ENCODE results near the gene PARD6G.

DNA sequence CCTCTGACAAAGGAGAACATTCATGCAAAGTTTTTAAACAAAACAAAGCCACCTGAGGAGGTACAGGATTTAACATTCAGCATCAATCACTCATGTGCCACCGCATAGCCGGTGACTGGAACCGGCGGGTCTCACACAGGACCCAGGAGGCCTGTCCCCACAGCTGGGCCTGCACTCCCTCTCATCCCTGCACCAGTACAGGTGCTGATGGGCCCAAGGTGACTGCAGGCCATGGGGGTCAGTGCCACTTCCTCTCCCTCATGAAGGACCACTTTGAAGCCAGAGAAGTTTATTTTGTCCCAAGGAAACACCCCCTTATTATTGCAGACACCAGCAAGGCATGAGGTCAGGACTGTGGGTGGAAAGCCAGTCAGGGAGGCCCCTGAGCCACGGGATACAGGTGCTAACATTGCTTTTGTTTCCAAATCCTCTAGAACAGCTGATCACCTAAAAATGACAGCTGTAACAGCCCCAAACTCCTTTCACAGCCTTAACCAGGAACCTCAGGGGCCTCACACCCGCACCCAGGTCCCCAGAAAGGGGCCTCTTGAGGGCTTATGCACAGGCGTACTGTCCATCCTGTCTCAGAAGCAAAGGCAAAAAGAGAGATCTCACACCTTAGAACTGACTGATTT, 14.0 kb downstream of the PARD6G start:
- TF ChIP-seq EP300 (IDR thresholded peaks at IDR 0.05; ENCODE audit: borderline replicate concordance in 1 of 2, low read depth in 1 of 2, low read length in 1 of 2) = no peak
- no peak for TF ChIP-seq SMC3 (IDR thresholded peaks at IDR 0.05; ENCODE audit: low read depth, low read length)
- no peak for TF ChIP-seq FOSL2 (IDR thresholded peaks at IDR 0.05; ENCODE audit: borderline replicate concordance, low read depth)
- no peak for TF ChIP-seq MXI1 (IDR thresholded peaks at IDR 0.05; ENCODE audit: low read depth, low read length)
- TF ChIP-seq, protein P1, sequence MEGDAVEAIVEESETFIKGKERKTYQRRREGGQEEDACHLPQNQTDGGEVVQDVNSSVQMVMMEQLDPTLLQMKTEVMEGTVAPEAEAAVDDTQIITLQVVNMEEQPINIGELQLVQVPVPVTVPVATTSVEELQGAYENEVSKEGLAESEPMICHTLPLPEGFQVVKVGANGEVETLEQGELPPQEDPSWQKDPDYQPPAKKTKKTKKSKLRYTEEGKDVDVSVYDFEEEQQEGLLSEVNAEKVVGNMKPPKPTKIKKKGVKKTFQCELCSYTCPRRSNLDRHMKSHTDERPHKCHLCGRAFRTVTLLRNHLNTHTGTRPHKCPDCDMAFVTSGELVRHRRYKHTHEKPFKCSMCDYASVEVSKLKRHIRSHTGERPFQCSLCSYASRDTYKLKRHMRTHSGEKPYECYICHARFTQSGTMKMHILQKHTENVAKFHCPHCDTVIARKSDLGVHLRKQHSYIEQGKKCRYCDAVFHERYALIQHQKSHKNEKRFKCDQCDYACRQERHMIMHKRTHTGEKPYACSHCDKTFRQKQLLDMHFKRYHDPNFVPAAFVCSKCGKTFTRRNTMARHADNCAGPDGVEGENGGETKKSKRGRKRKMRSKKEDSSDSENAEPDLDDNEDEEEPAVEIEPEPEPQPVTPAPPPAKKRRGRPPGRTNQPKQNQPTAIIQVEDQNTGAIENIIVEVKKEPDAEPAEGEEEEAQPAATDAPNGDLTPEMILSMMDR (IDR thresholded peaks at IDR 0.05) = no peak
- no peak for TF ChIP-seq POLR2AphosphoS5 (IDR thresholded peaks at IDR 0.05; ENCODE audit: low read depth, low read length)
- TF ChIP-seq, protein P2, sequence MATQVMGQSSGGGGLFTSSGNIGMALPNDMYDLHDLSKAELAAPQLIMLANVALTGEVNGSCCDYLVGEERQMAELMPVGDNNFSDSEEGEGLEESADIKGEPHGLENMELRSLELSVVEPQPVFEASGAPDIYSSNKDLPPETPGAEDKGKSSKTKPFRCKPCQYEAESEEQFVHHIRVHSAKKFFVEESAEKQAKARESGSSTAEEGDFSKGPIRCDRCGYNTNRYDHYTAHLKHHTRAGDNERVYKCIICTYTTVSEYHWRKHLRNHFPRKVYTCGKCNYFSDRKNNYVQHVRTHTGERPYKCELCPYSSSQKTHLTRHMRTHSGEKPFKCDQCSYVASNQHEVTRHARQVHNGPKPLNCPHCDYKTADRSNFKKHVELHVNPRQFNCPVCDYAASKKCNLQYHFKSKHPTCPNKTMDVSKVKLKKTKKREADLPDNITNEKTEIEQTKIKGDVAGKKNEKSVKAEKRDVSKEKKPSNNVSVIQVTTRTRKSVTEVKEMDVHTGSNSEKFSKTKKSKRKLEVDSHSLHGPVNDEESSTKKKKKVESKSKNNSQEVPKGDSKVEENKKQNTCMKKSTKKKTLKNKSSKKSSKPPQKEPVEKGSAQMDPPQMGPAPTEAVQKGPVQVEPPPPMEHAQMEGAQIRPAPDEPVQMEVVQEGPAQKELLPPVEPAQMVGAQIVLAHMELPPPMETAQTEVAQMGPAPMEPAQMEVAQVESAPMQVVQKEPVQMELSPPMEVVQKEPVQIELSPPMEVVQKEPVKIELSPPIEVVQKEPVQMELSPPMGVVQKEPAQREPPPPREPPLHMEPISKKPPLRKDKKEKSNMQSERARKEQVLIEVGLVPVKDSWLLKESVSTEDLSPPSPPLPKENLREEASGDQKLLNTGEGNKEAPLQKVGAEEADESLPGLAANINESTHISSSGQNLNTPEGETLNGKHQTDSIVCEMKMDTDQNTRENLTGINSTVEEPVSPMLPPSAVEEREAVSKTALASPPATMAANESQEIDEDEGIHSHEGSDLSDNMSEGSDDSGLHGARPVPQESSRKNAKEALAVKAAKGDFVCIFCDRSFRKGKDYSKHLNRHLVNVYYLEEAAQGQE (IDR thresholded peaks at IDR 0.05; ENCODE audit: low read depth, low read length) = no peak
- TF ChIP-seq NRF1 (IDR thresholded peaks at IDR 0.05; ENCODE audit: low read depth, low read length) = no peak
- TF ChIP-seq, protein P3, sequence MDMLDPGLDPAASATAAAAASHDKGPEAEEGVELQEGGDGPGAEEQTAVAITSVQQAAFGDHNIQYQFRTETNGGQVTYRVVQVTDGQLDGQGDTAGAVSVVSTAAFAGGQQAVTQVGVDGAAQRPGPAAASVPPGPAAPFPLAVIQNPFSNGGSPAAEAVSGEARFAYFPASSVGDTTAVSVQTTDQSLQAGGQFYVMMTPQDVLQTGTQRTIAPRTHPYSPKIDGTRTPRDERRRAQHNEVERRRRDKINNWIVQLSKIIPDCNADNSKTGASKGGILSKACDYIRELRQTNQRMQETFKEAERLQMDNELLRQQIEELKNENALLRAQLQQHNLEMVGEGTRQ (IDR thresholded peaks at IDR 0.05; ENCODE audit: borderline replicate concordance, low read depth, low read length) = no peak
- no peak for TF ChIP-seq GATA2 (CRISPR knock-in tag; IDR thresholded peaks at IDR 0.05)

Data from SK-N-SH (cell line).